Measurements from ENCODE around the gene CDHR1.

Gene CDHR1

GRCh38 chr10:84200537-84201243 lies 6.4 kb downstream of the CDHR1 start:
- no peak for DNase-seq (ENCODE audit: low spot score)

- DNase-seq (ENCODE audit: low spot score): no peak
These were observed 6.9 kb downstream of the CDHR1 start for GRCh38 chr10:84201244-84201606.

- no peak for DNase-seq (ENCODE audit: low spot score)
These were observed 7.3 kb downstream of the CDHR1 start for GRCh38 chr10:84201682-84202081.

- DNase-seq (ENCODE audit: low spot score): no peak
These were observed 8.0 kb downstream of the CDHR1 start for GRCh38 chr10:84202349-84202748.

GRCh38 chr10:84204122-84204521 lies 9.8 kb downstream of the CDHR1 start:
- DNase-seq (ENCODE audit: low spot score): peak; percentile 43

- DNase-seq (ENCODE audit: low spot score): no peak
These were observed 10.3 kb downstream of the CDHR1 start for GRCh38 chr10:84204610-84205009.

- peak; percentile 74 for DNase-seq (ENCODE audit: low spot score)
These were observed 10.9 kb downstream of the CDHR1 start for GRCh38 chr10:84205049-84205852.

GRCh38 chr10:84205853-84206525 lies 11.7 kb downstream of the CDHR1 start:
- no peak for DNase-seq (ENCODE audit: low spot score)

- DNase-seq (ENCODE audit: low spot score): no peak
These were observed 13.7 kb downstream of the CDHR1 start for GRCh38 chr10:84208023-84208422.

GRCh38 chr10:84211566-84211965 lies 17.2 kb downstream of the CDHR1 start:
- no peak for DNase-seq (ENCODE audit: low spot score)

- no peak for DNase-seq (ENCODE audit: low spot score)
These were observed 17.7 kb downstream of the CDHR1 start for GRCh38 chr10:84212014-84212413.

GRCh38 chr10:84213076-84213475 lies 18.7 kb downstream of the CDHR1 start:
- DNase-seq (ENCODE audit: low spot score): no peak

- no peak for DNase-seq (ENCODE audit: low spot score)
These were observed 19.8 kb downstream of the CDHR1 start for GRCh38 chr10:84214046-84214572.

GRCh38 chr10:84214612-84215235 lies 20.4 kb downstream of the CDHR1 start:
- peak; percentile 24 for DNase-seq (ENCODE audit: low spot score)

- no peak for DNase-seq (ENCODE audit: low spot score)
These were observed 22.5 kb downstream of the CDHR1 start for GRCh38 chr10:84216834-84217233.

- no peak for DNase-seq (ENCODE audit: low spot score)
These were observed 23.4 kb downstream of the CDHR1 start for GRCh38 chr10:84217746-84218145.

GRCh38 chr10:84221916-84222315 lies 27.6 kb downstream of the CDHR1 start:
- DNase-seq (ENCODE audit: low spot score): no peak

- DNase-seq (ENCODE audit: low spot score): no peak
These were observed 30.2 kb downstream of the CDHR1 start for GRCh38 chr10:84224411-84225028.

- DNase-seq (ENCODE audit: low spot score): no peak
These were observed 31.3 kb downstream of the CDHR1 start, which contains the start of gene LRIT2 for GRCh38 chr10:84225427-84226173. Gene LRIT2, minus strand, starts transcription at chr10:84225544. Its CDS starts 24 bp downstream, at chr10:84225520.

GRCh38 chr10:84226616-84227015 lies 32.3 kb downstream of the CDHR1 start:
- no peak for DNase-seq (ENCODE audit: low spot score)

GRCh38 chr10:84227810-84228209 lies 33.5 kb downstream of the CDHR1 start:
- DNase-seq (ENCODE audit: low spot score): no peak
